HFFc6 (cell line): ENCODE measurements around the gene STARD3NL. TPM values are rescaled to one million over a fixed set of nuclear protein-coding genes. Genes with fewer than 3 reads are reported as not detected.

Experiments used
- DNase-seq: peaks from one replicate; pipeline ENCODE4 v3.0.0-alpha.2; 2018
- H3K27ac Mint-ChIP-seq: 2 replicates; pipeline ENCODE4 v1.8.0; 2020; ENCODE audit warnings: mild to moderate bottlenecking, mixed read lengths
- H3K27me3 Mint-ChIP-seq: 2 replicates; pipeline ENCODE4 v1.8.0; 2021; ENCODE audit warnings: mild to moderate bottlenecking, moderate library complexity, mixed read lengths; ENCODE audit not compliant: insufficient read depth
- H3K36me3 Mint-ChIP-seq: 2 replicates; pipeline ENCODE4 v1.8.0; 2021; ENCODE audit warnings: low read depth, mixed read lengths
- H3K4me1 Mint-ChIP-seq: 2 replicates; pipeline ENCODE4 v1.8.0; 2020; ENCODE audit warnings: low read depth, mixed read lengths
- H3K4me3 Mint-ChIP-seq: 2 replicates; pipeline ENCODE4 v1.8.0; 2020; ENCODE audit warnings: mild to moderate bottlenecking, moderate library complexity, mixed read lengths
- H3K9me3 Mint-ChIP-seq: 2 replicates; pipeline ENCODE4 v1.8.0; 2020; ENCODE audit warnings: mild to moderate bottlenecking, mixed read lengths
- CTCF ChIP-seq: fragments of 200-600 bp; sonication (generic); IDR thresholded peaks from 2 replicates; pipeline ENCODE4 v1.5.0; 2021; ENCODE audit warnings: antibody characterized with exemption, mild to moderate bottlenecking
- total RNA-seq, 6 experiments: library from RNA; stranded (reverse); fragmentation: NEBNext Ultra II Directional; extraction: Animal tissue kit (Norgen Biotek cat#: 25700); gene quantifications; 2 replicates in 1 of 6; 3 replicates in 5 of 6; pipeline ENCODE4 v1.2.3, GENCODE V29; 2021

Gene STARD3NL
- total RNA-seq, 6 experiments from 2014 or later = 44.5 to 53.2 (median 49.7) TPM

GRCh38 chr7:38199782-38200181 is 21.7 kb downstream of the STARD3NL start:
- no peak for DNase-seq
- Mint-ChIP-seq H3K27me3 (no peaks in the 10 kb centered on the region), H3K27ac (no peak overlapping the region), H3K9me3 (no peaks in the 10 kb centered on the region), H3K4me3 (no peak overlapping the region), H3K4me1 (peaks cover 55% of the 10 kb centered on the region), H3K36me3 (peaks cover 9% of the 10 kb centered on the region)
- no peak for TF ChIP-seq CTCF

GRCh38 chr7:38206071-38206470 is 28.0 kb downstream of the STARD3NL start:
- H3K36me3 Mint-ChIP-seq = peaks cover 13% of the 10 kb centered on the region

GRCh38 chr7:38207843-38208242 is 29.8 kb downstream of the STARD3NL start:
- H3K27me3 Mint-ChIP-seq = no peaks in the 10 kb centered on the region
- no peaks in the 10 kb centered on the region for H3K9me3 Mint-ChIP-seq
- H3K4me3 Mint-ChIP-seq = no peak overlapping the region
- H3K36me3 Mint-ChIP-seq = peaks cover 9% of the 10 kb centered on the region
- H3K4me1 Mint-ChIP-seq = 0 out of 2 replicates have a peak, but pooled peaks cover 5% of the 10 kb centered on the region
- H3K27ac Mint-ChIP-seq = no peak overlapping the region
- DNase-seq = no peak
- TF ChIP-seq CTCF = no peak

More at GRCh38 chr7:38206071-38206470, 28.0 kb downstream of the STARD3NL start:
- no peak overlapping the region for H3K27ac Mint-ChIP-seq
- H3K4me1 Mint-ChIP-seq = no peaks in the 10 kb centered on the region
- no peaks in the 10 kb centered on the region for H3K27me3 Mint-ChIP-seq
- no peak for TF ChIP-seq CTCF
- DNase-seq = no peak
- no peak overlapping the region for H3K4me3 Mint-ChIP-seq
- H3K9me3 Mint-ChIP-seq = no peaks in the 10 kb centered on the region

GRCh38 chr7:38211486-38211885 is 33.4 kb downstream of the STARD3NL start:
- no peak for TF ChIP-seq CTCF
- Mint-ChIP-seq H3K27ac (no peak overlapping the region), H3K36me3 (peaks cover 4% of the 10 kb centered on the region; the same call in 1 of the 2 replicates)

GRCh38 chr7:38211940-38212339 is 33.9 kb downstream of the STARD3NL start:
- H3K27me3 Mint-ChIP-seq = no peaks in the 10 kb centered on the region
- no peaks in the 10 kb centered on the region for H3K9me3 Mint-ChIP-seq
- H3K36me3 Mint-ChIP-seq = peaks cover 4% of the 10 kb centered on the region; the same call in 1 of the 2 replicates
- peaks cover 14% of the 10 kb centered on the region for H3K4me1 Mint-ChIP-seq
- DNase-seq = no peak
- H3K27ac Mint-ChIP-seq = no peak overlapping the region
- H3K4me3 Mint-ChIP-seq = no peak overlapping the region
- TF ChIP-seq CTCF = no peak

More at GRCh38 chr7:38211486-38211885, 33.4 kb downstream of the STARD3NL start:
- Mint-ChIP-seq H3K9me3 (no peaks in the 10 kb centered on the region), H3K27me3 (no peaks in the 10 kb centered on the region), H3K4me1 (peaks cover 14% of the 10 kb centered on the region), H3K4me3 (no peak overlapping the region)
- no peak for DNase-seq

- no peak for DNase-seq
- H3K4me1 Mint-ChIP-seq = peaks cover 14% of the 10 kb centered on the region
- H3K4me3 Mint-ChIP-seq = no peak overlapping the region
- no peaks in the 10 kb centered on the region for H3K27me3 Mint-ChIP-seq
- TF ChIP-seq CTCF = no peak
- peaks cover 13% of the 10 kb centered on the region for H3K36me3 Mint-ChIP-seq
- H3K27ac Mint-ChIP-seq = no peak overlapping the region
- no peaks in the 10 kb centered on the region for H3K9me3 Mint-ChIP-seq
Measured at GRCh38 chr7:38215115-38215514, 37.1 kb downstream of the STARD3NL start.
